ENCODE data around the gene KIAA1549.

GRCh38 chr7:138892006-138892630 lies 89.1 kb downstream of the KIAA1549 start:
- TF ChIP-seq CTCF (IDR thresholded peaks at IDR 0.05) (no peak), POLR2A (IDR thresholded peaks at IDR 0.05) (no peak)
